Breast epithelium (tissue), 3 donors: ENCODE data around the gene TMEM87B.

Experiments used
- POLR2A ChIP-seq: fragments of 450-650 bp; IDR thresholded peaks from one replicate; pipeline ENCODE4 v1.6.1; 2016; ENCODE audit warnings: antibody characterized with exemption, mild to moderate bottlenecking, moderate library complexity
- POLR2AphosphoS5 ChIP-seq, 3 donors: sonication (generic); formaldehyde crosslinking; IDR thresholded peaks; one replicate each; pipeline ENCODE4 v1.6.1; 2017; ENCODE audit warnings: antibody characterized with exemption in 3 of 3
- TF ChIP-seq, protein P1 (sequence below), 3 donors: fragments of 450-650 bp; IDR thresholded peaks; one replicate each; pipeline ENCODE4 v1.5.1; 2016 to 2017; ENCODE audit warnings: antibody characterized with exemption in 3 of 3, mild to moderate bottlenecking in 3 of 3, moderate library complexity in 3 of 3

GRCh38 chr2:112024231-112024630 lies 30.8 kb upstream of the TMEM87B start:
- TF ChIP-seq, protein P1, sequence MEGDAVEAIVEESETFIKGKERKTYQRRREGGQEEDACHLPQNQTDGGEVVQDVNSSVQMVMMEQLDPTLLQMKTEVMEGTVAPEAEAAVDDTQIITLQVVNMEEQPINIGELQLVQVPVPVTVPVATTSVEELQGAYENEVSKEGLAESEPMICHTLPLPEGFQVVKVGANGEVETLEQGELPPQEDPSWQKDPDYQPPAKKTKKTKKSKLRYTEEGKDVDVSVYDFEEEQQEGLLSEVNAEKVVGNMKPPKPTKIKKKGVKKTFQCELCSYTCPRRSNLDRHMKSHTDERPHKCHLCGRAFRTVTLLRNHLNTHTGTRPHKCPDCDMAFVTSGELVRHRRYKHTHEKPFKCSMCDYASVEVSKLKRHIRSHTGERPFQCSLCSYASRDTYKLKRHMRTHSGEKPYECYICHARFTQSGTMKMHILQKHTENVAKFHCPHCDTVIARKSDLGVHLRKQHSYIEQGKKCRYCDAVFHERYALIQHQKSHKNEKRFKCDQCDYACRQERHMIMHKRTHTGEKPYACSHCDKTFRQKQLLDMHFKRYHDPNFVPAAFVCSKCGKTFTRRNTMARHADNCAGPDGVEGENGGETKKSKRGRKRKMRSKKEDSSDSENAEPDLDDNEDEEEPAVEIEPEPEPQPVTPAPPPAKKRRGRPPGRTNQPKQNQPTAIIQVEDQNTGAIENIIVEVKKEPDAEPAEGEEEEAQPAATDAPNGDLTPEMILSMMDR (IDR thresholded peaks at IDR 0.05), result no peak
- TF ChIP-seq POLR2AphosphoS5 (IDR thresholded peaks at IDR 0.05), result no peak
- no peak for TF ChIP-seq POLR2A
